Liver (tissue), 3 donors: ENCODE data around the gene NOA1.

Source experiments
- CTCF ChIP-seq: fragments of 150-350 bp; IDR thresholded peaks from 2 replicates; pipeline ENCODE4 v1.5.1; 2017; ENCODE audit warnings: improper control_type of control experiment, low read depth, low read length; ENCODE audit not compliant: missing input control
- TAF1 ChIP-seq: conservative IDR thresholded peaks from 2 replicates; pipeline ENCODE4 v1.6.1; 2016; ENCODE audit warnings: antibody characterized with exemption, mild to moderate bottlenecking
- donor health status: healthy.
- donor health status: healthy.

DNA sequence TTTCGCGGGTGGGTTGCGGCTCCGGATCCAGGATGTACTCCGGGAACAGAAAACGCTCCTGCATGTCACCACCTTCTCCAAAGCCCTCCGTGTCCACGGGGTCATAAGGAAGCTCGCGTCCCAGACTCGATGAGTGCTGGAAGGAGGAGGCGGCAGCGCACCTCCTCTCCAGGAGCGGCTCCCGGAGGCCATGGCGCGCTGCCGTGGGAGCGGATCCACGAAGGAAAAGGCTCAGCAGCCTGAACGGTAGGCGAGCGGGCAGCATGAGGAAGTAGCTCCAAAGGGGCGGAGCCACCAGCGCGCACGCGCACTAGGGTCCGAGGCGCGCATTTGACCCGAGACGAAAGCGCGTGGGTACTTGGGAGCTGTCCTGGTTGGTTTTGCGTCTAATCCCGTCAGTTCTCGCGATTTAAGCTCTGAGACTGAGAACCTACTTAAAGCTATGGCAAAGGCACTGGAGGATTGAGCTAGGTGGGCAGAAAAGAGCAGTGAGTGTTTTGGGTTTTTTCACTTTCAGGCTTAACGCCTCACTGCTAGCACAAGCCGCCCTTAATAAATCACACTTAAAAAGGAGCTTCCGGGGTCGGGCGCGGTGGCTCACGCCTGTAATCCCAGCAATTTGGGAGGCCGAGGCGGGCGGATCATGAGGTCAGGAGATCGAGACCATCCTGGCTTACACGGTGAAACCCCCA, at the start of gene NOA1:
- TF ChIP-seq CTCF = no peak
- peak; percentile 62 for TF ChIP-seq TAF1
